ENCODE results near the gene FHDC1. TPM values are rescaled to one million over a fixed set of nuclear protein-coding genes. Genes with fewer than 3 reads are reported as not detected.

Gene FHDC1
- total RNA-seq, 2 experiments from 2014 or later, result 0.06 to 0.08 TPM

DNA sequence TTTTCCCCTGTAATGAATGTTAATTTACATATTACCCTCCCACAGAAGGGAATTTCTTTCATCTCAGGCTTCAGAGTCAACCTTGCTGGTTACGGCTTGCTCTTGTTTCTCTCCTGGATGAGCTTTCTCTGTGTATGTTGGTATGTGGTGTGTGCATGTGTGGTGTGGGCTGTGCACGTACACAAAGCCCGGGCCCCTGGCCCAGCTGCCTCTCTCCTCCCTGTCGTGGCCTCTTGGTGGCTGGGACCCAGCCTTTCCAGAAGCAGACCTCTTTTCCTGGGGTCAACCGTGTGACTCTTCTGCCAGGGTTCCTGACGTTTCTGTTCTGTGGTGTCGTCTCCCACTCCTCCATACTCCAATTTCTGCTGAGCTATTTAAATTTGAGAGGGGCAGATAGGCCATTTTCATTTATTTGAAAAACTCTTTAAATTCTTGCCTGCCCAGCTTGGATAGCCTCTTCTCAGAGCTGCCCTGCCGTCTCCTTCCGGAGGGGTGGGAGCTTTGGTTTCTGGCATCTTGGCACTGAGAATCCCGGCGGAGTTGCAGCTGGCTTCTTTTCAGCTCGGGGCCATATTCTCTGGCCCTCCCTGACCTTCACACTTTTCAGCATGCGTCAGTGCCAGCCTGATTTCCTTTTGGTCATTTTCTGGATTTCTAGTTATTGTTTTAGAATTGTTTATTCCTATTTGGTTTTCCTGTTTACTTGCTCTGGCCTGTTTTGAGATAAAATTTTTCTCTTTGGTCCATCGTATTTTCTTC is 25.1 kb downstream of the FHDC1 start:
- no peak for DNase-seq
- Mint-ChIP-seq H3K36me3 (no peaks in the 10 kb centered on the region), H3K9me3 (no peaks in the 10 kb centered on the region), H3K4me1 (no peaks in the 10 kb centered on the region), H3K27ac (no peak overlapping the region), H3K4me3 (no peak overlapping the region), H3K27me3 (no peaks in the 10 kb centered on the region)

DNA sequence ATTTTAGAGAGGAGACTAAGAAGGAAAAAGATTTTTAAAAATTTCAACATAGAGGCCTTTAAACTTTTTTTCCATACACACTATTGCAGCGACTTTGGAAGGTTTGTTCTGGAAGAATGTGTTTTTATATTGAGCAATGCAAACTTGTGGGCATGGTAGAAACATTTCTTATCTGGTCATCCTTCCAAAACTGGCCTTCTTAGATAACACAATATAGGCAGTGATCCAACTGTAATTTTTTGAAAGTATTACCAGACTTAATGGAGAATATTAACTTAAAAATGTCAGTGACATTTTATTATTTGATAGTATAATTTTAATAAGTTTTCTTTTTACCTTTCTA is 25.6 kb downstream of the FHDC1 start:
- Mint-ChIP-seq H3K27me3 (no peaks in the 10 kb centered on the region), H3K36me3 (no peaks in the 10 kb centered on the region), H3K4me3 (no peak overlapping the region), H3K9me3 (no peaks in the 10 kb centered on the region), H3K4me1 (no peaks in the 10 kb centered on the region), H3K27ac (no peak overlapping the region)
- no peak for DNase-seq

DNA sequence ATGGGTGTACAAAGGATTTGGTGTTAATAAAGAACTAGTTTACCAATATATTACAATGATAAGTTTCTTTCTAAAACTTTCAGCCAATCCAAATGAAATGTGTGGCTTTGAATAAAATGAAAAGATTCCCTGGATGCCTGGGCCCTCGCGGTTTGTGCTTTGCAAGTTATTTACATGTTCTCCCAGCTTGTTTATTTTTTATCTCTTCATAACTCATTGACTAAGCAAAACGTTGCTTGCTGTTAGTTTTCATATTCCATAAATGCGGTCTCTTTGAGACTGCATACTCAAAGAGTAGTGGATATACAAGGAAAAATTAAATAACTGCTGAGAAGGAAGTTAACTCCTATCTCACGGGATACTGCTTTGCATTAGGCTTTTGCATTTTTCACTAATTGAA is 26.0 kb downstream of the FHDC1 start:
- Mint-ChIP-seq H3K27me3 (no peaks in the 10 kb centered on the region), H3K4me3 (no peak overlapping the region), H3K27ac (no peak overlapping the region), H3K36me3 (no peaks in the 10 kb centered on the region), H3K9me3 (no peaks in the 10 kb centered on the region), H3K4me1 (no peaks in the 10 kb centered on the region)
- no peak for DNase-seq

DNA sequence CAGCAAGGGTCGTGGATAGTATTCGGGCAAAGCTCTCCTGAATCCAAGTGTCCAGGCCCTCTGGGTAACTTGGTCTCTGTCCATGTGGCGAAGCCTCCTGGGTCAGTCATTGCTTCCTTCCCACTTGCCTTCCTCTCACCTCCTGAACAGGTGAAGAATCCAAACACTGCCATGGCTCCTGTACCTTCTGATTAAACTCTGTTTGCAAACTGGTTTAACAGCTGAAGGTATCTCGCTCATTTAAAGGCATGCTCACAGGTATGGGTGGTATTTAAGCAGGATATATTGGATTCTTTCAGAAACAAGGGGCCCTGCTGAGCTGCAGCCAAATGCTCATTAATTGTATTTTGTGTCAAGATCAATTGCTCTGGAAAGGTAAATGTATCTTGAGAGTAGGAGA is 28.2 kb downstream of the FHDC1 start:
- Mint-ChIP-seq H3K9me3 (no peaks in the 10 kb centered on the region), H3K4me3 (no peak overlapping the region), H3K4me1 (no peaks in the 10 kb centered on the region), H3K27me3 (no peaks in the 10 kb centered on the region), H3K27ac (no peak overlapping the region), H3K36me3 (no peaks in the 10 kb centered on the region)
- DNase-seq, result no peak

DNA sequence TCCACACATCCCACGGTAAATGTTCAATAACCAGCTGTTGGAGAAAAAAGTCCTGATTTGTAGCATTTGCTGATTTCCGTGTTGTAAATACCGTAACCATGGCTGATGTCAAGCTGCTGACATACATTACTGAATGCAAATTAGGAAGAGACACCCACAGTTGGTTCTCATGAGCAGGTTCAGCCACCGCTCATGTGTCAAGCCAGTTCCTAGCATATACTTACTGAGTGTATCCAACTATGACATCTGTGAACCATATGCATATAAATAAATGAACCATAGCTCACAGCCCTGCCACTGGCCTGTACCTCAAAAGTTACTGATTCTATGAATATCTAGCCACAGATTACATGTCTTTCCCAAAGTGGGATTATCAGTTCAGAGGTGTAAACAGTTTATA is 29.5 kb downstream of the FHDC1 start:
- Mint-ChIP-seq H3K9me3 (no peaks in the 10 kb centered on the region), H3K27ac (no peak overlapping the region), H3K4me3 (no peak overlapping the region), H3K4me1 (no peaks in the 10 kb centered on the region), H3K27me3 (no peaks in the 10 kb centered on the region), H3K36me3 (no peaks in the 10 kb centered on the region)
- DNase-seq, result no peak

DNA sequence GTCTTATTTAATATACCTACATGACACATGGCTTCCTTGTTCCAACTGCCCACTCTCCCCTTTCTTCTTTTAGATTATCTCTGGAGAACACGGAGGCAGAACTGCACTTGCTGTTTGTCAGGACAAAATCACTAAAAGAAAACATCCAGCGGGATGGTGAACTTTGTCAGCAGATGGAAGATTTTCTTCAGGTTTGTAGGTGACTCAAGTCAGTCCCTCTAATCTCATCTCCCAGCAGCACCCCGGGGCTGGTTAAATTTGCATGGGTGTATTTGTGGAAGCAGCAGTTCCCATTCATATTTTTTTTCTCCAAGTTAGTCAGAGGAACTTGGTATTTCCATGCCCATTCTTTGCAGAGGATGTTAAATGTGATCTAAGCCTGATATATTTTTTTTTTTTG is 31.8 kb downstream of the FHDC1 start:
- Mint-ChIP-seq H3K27ac (no peak overlapping the region), H3K4me1 (no peaks in the 10 kb centered on the region), H3K9me3 (no peaks in the 10 kb centered on the region), H3K27me3 (no peaks in the 10 kb centered on the region), H3K36me3 (no peaks in the 10 kb centered on the region), H3K4me3 (no peak overlapping the region)
- no peak for DNase-seq

DNA sequence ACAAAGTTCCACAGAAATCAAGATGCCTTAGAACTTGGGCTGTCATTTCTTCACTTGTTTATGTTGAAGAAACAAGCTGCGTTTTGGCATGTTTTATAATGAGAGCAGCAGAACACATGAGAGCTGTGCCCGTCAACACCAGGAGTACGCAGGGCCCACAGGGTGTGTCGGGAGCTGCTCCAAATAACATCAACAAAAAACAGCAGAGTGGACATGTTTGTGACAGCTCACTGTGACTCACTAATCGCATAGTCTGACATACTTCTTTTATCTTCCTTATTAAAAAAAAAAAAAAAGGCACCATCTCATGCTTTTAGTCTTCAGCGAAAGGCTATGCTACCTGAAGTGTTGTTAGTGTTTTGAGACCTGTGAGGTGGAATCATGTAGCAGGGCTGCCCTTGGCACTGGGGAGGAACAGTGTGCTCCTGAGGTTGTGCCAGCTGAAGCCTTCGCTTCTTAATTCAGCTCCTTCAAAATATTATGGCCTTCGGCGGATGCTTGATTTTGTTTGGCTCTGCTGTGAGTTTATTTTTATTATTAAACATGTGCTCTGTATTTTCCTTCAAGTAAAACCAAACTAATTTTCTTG is 32.8 kb downstream of the FHDC1 start:
- H3K36me3 Mint-ChIP-seq, result no peaks in the 10 kb centered on the region
- no peak for DNase-seq
- no peaks in the 10 kb centered on the region for H3K27me3 Mint-ChIP-seq
- no peaks in the 10 kb centered on the region for H3K9me3 Mint-ChIP-seq
- H3K4me1 Mint-ChIP-seq, result no peaks in the 10 kb centered on the region
- H3K4me3 Mint-ChIP-seq, result no peak overlapping the region
- no peak overlapping the region for H3K27ac Mint-ChIP-seq

DNA sequence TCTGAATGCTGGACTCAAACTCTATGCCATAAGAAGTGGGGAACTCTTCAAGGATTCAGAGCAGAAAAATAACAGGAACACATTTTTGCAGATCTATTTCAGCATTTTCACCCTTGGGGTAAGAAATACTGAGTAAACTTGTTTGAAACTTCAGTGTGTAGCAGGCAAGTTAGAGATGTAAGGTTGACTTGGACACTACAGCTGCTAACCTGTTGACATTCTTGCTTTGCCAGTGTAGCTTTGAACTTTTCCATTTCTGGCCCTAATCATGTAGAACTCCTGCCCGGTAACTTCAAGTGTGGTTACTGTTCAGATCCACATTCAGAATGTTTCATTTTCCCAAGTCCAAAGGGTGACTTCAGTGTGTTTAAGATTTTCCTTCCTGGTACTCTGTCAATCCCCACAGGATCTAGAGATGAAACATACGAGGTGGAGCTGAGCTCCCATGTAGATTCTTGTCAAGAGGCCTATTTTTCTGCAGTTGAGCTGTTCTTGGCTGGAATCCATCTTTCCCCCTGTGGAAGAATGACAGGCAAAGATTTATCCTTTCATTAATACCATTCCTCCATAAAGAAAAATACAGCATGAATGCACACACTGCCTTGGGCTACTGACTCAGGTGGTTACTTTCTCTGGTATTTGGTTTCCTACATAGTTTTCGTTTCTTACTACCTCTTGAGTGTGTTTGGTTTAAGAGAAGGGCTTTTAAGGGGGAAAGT is 34.1 kb downstream of the FHDC1 start:
- Mint-ChIP-seq H3K4me1 (no peaks in the 10 kb centered on the region), H3K9me3 (no peaks in the 10 kb centered on the region), H3K36me3 (no peaks in the 10 kb centered on the region), H3K4me3 (no peak overlapping the region), H3K27ac (no peak overlapping the region), H3K27me3 (no peaks in the 10 kb centered on the region)
- no peak for DNase-seq

DNA sequence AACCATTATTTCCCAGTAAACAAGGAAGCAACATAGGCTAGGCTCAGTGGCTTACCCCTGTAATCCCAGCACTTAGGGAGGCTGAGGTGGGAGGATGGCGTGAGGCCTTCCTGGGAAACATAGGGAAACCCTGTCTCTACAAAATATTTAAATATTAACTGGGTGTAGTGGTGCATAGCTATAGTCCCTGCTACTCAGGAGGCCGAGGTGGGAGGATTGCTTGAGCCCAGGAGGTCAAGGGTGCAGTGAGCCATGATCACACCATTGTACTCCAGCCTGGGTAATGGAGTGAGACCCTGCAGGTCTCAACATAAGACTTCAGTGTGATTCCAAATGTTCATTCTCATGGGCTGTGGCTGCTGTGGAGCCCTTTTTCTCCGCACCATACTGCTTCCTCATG is 34.9 kb downstream of the FHDC1 start:
- H3K36me3 Mint-ChIP-seq, result no peaks in the 10 kb centered on the region
- H3K9me3 Mint-ChIP-seq, result no peaks in the 10 kb centered on the region
- no peak overlapping the region for H3K4me3 Mint-ChIP-seq
- H3K4me1 Mint-ChIP-seq, result no peaks in the 10 kb centered on the region
- no peak overlapping the region for H3K27ac Mint-ChIP-seq
- no peaks in the 10 kb centered on the region for H3K27me3 Mint-ChIP-seq
- no peak for DNase-seq

DNA sequence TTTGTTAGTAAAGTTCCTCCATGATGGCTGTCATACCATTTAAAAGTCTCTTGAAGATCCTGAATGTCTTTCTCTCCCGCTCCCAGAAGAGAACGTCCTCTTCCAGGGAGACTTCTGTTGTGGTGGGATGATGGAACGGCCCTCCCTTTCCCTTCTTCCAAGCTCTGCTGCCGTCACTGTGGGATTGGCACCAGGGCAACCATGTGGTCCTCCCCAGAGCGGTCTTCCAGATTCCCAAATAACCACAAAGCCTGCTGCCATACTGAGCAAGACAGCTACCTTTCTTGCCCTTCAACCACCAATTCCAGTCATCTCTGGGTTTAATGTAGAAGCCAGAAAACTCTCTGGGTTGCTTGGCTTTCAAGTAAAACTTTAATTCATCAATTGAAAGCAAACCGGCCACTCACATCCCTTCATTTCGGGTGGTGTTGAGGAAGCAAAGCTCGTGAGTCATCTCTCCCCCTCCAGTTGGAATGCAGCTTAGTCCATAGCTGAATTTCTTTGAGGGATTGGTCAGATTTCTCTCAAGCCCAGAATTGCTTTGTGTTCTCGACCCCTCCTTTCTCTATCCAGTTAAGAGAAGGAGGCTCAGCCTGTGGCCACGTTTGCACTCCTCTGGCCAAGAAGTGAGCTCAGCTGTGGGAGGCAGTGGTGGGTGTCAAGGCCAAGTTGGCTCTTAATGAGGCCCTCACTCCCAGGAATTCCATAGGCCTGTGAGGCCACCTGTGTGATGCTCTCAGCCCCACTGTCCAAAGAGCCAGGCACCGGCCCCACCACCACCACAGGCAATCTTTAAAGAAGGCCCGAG is 36.9 kb downstream of the FHDC1 start:
- Mint-ChIP-seq H3K27ac (no peak overlapping the region), H3K36me3 (no peaks in the 10 kb centered on the region), H3K4me1 (no peaks in the 10 kb centered on the region), H3K4me3 (no peak overlapping the region), H3K27me3 (no peaks in the 10 kb centered on the region), H3K9me3 (no peaks in the 10 kb centered on the region)
- DNase-seq, result no peak

DNA sequence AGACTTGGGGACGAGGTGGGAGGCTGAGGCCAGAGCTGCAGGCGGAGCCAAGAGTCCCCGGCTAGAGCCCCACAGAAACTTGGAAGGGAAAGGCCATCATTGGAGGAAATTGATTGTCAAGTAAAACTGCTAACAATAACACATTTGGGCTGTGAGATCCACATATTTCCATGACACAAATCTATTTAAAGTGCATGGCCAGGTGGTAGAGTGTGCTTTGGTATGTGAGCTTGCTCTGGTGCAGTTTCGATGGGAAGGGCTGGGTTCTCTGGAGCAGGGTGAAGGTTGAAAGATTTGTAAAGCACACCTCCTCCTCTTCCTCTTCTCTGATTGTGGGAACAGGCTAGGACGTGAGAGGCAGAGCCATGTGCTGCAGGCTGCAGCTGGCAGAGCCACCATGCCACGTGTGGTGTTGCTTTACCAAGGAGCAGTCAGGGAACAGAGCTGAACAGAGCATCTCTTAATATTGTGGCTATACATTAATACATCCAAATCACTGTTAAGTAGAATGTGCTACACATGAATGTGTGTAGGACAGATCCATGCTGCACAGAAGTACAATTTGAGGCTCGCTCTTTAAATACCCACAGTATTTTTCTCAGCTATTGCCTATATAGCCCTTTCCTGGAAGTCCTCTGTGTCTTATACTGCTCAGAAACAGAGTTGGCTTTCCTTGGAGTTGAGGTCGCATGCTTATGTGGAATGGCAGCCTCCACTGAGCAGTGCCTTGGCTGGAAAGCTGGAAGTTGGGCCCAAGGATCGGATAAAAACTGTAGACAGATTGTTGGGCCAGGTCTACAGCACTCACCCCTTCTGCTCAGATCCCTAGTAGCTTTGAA is 37.7 kb downstream of the FHDC1 start:
- Mint-ChIP-seq H3K4me3 (no peak overlapping the region), H3K27me3 (no peaks in the 10 kb centered on the region), H3K9me3 (no peaks in the 10 kb centered on the region), H3K4me1 (no peaks in the 10 kb centered on the region), H3K27ac (no peak overlapping the region), H3K36me3 (no peaks in the 10 kb centered on the region)
- no peak for DNase-seq

DNA sequence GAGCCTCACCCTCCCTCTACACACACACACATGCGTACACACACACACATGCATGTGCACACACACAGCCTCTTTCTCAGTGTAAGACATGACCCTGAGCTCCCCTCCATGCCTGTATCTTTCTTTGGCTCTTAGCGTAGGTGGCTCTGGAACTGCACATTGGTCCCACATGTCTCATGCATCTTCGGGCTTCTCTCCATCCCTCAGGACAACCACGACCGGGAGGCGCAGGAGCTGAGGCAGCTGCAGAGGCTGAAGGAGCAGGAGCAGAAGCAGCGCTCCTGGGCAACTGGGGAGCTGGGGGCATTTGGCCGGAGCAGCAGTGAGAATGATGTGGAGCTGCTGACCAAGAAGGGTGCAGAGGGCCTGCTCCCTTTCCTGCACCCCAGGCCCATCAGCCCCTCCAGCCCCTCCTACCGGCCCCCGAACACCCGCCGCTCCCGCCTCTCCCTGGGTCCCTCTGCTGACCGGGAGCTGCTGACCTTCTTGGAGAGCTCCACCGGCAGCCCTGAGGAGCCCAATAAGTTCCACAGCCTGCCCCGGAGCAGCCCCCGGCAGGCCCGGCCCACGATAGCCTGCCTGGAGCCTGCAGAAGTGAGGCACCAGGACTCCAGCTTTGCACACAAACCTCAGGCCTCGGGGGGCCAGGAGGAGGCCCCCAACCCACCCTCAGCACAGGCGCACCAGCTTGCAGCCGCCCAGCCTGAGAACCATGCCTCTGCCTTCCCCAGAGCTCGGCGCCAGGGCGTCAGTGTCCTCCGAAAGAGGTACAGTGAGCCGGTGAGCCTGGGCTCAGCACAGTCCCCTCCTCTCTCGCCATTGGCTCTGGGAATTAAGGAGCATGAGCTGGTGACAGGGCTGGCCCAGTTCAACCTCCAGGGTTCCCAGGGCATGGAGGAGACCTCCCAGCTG is 38.6 kb downstream of the FHDC1 start:
- Mint-ChIP-seq H3K4me3 (no peak overlapping the region), H3K4me1 (no peaks in the 10 kb centered on the region), H3K9me3 (no peaks in the 10 kb centered on the region), H3K36me3 (no peaks in the 10 kb centered on the region), H3K27ac (no peak overlapping the region), H3K27me3 (no peaks in the 10 kb centered on the region)
- DNase-seq, result no peak

DNA sequence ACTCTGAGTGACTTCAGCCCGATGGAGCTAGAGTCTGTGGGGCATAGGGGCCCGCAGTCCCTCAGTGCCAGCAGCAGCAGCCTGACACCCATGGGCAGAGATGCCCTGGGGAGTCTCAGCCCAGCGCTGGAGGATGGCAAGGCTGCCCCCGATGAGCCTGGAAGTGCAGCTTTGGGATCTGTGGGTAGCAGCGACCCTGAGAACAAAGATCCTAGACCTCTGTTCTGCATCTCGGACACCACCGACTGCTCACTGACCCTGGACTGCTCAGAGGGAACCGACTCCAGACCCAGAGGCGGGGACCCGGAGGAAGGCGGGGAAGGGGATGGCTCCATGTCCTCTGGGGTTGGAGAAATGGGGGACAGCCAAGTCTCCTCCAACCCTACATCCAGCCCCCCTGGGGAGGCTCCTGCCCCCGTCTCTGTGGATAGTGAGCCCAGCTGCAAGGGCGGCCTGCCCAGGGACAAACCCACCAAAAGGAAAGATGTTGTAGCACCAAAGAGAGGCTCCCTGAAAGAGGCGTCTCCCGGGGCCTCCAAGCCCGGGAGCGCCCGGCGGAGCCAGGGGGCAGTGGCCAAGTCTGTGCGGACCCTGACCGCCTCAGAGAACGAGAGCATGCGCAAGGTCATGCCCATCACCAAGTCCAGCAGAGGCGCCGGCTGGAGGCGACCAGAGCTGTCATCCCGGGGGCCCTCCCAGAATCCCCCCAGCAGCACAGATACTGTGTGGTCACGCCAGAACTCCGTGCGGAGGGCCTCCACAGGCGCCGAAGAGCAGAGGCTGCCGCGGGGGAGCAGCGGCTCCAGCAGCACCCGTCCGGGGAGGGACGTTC is 39.5 kb downstream of the FHDC1 start:
- H3K27ac Mint-ChIP-seq, result no peak overlapping the region
- no peaks in the 10 kb centered on the region for H3K36me3 Mint-ChIP-seq
- H3K4me1 Mint-ChIP-seq, result no peaks in the 10 kb centered on the region
- DNase-seq, result no peak
- no peaks in the 10 kb centered on the region for H3K27me3 Mint-ChIP-seq
- no peaks in the 10 kb centered on the region for H3K9me3 Mint-ChIP-seq
- H3K4me3 Mint-ChIP-seq, result no peak overlapping the region
